H1 (cell line): ENCODE data around the gene HTR3B. TPM values are rescaled to one million over a fixed set of nuclear protein-coding genes. Genes with fewer than 3 reads are reported as not detected.

Source experiments
- CTCF ChIA-PET: fragments of 300-600 bp; sonication (Branson Sonifier 250); formaldehyde crosslinking; loops from one replicate; lab custom pipeline; 2021; ENCODE audit not compliant: partially characterized antibody; lab: Charles Lee
- POLR2A ChIA-PET: fragments of 300-600 bp; sonication (Branson Sonifier 250); formaldehyde crosslinking; loops from one replicate; lab custom pipeline; 2021; ENCODE audit warnings: inconsistent platforms; ENCODE audit not compliant: partially characterized antibody; lab: Charles Lee
- DNase-seq, 2 experiments: peaks; one replicate each; pipeline versions ENCODE4 v3.0.0 to v3.0.0-alpha.2; 2010 to 2022; ENCODE audit warnings: low spot score in 2 of 2, low read depth in 1 of 2, mixed read lengths in 1 of 2
- FAIRE-seq: peaks from 2 replicates; lab custom pipeline; 2011; peaks lifted over from hg19 to GRCh38; lab: Jason Lieb, UNC
- H2AFZ ChIP-seq: 2 replicates; pipeline ENCODE4 v1.8.1; 2012; ENCODE audit warnings: low read length, inconsistent platforms
- H2AK5ac ChIP-seq: 2 replicates; pipeline ENCODE4 v1.6.1; 2013; ENCODE audit warnings: low read depth, low read length
- H2BK120ac ChIP-seq: replicated peaks from 2 replicates; pipeline ENCODE3; 2013; ENCODE audit warnings: low read depth, low read length, inconsistent platforms
- H2BK12ac ChIP-seq: 2 replicates; pipeline ENCODE4 v1.6.1; 2013; ENCODE audit warnings: low read depth, low read length
- H2BK15ac ChIP-seq: 2 replicates; pipeline ENCODE4 v1.6.1; 2013; ENCODE audit warnings: low read length
- H2BK20ac ChIP-seq: 2 replicates; pipeline ENCODE4 v1.6.1; 2013; ENCODE audit warnings: low read length
- H2BK5ac ChIP-seq: 2 replicates; pipeline ENCODE4 v1.6.1; 2013; ENCODE audit warnings: low read depth, low read length
- H3K14ac ChIP-seq: 2 replicates; pipeline ENCODE4 v1.6.1; 2013; ENCODE audit warnings: inconsistent platforms; ENCODE audit not compliant: insufficient read length
- H3K18ac ChIP-seq: 2 replicates; pipeline ENCODE4 v1.6.1; 2013; ENCODE audit warnings: low read length; ENCODE audit errors: extremely low read depth
- H3K23ac ChIP-seq: 2 replicates; pipeline ENCODE4 v1.6.1; 2013; ENCODE audit warnings: inconsistent platforms; ENCODE audit not compliant: insufficient read length
- H3K23me2 ChIP-seq: 2 replicates; pipeline ENCODE4 v1.6.1; 2013; ENCODE audit warnings: low read depth, low read length
- H3K27ac ChIP-seq: 2 replicates; pipeline ENCODE4 v1.6.1; 2011; ENCODE audit warnings: low read depth, low read length, inconsistent platforms
- H3K27me3 ChIP-seq, 4 experiments: replicated peaks in 1 of 4; 1 replicate in 1 of 4; 2 replicates in 3 of 4; pipeline versions ENCODE4 v1.6.1 to v1.8.1; 2011 to 2013; ENCODE audit warnings: low read length in 3 of 4, mild to moderate bottlenecking in 3 of 4, inconsistent platforms in 2 of 4, mixed read lengths in 2 of 4, moderate library complexity in 1 of 4; ENCODE audit not compliant: control insufficient read depth in 3 of 4, insufficient read depth in 3 of 4; ENCODE audit errors: extremely low read depth in 1 of 4
- H3K36me3 ChIP-seq, 4 experiments: 2 replicates each; pipeline versions ENCODE4 v1.6.1 to v1.8.1; 2011 to 2013; ENCODE audit warnings: mild to moderate bottlenecking in 4 of 4, low read length in 3 of 4, moderate library complexity in 2 of 4, control low read depth in 1 of 4, inconsistent platforms in 1 of 4; ENCODE audit not compliant: insufficient read depth in 4 of 4, control insufficient read depth in 2 of 4
- H3K4ac ChIP-seq: replicated peaks from 2 replicates; pipeline ENCODE3; 2013; ENCODE audit warnings: low read length, low read depth, mixed read lengths, inconsistent platforms; ENCODE audit not compliant: insufficient read length
- H3K4me1 ChIP-seq, 4 experiments: replicated peaks in 1 of 4; 1 replicate in 1 of 4; 2 replicates in 3 of 4; pipeline versions ENCODE4 v1.6.1 to v1.8.1; 2011 to 2013; ENCODE audit warnings: low read length in 3 of 4, inconsistent platforms in 2 of 4, mixed read lengths in 1 of 4; ENCODE audit not compliant: insufficient read depth in 4 of 4, control insufficient read depth in 3 of 4
- H3K4me2 ChIP-seq, 2 experiments: 2 replicates each; pipeline versions ENCODE4 v1.6.1 to v1.8.1; 2011 to 2013; ENCODE audit warnings: low read depth in 2 of 2, low read length in 2 of 2, control low read depth in 1 of 2, inconsistent platforms in 1 of 2, mild to moderate bottlenecking in 1 of 2; ENCODE audit not compliant: insufficient read depth in 1 of 2
- H3K4me3 ChIP-seq, 4 experiments: fragments of 200-600, 300-600 bp in 1 of 4; sonication (generic), shearing (Covaris generic), sonication (Bioruptor Twin) in 1 of 4; 2 replicates each; pipeline versions ENCODE4 v1.5.1 to v1.8.1; 2011 to 2016; ENCODE audit warnings: low read length in 4 of 4, low read depth in 3 of 4, control low read depth in 2 of 4, inconsistent platforms in 2 of 4, mild to moderate bottlenecking in 2 of 4, mixed read lengths in 1 of 4, moderate library complexity in 1 of 4; ENCODE audit not compliant: insufficient read depth in 2 of 4; ENCODE audit errors: extremely low read depth in 1 of 4
- H3K56ac ChIP-seq: replicated peaks from 2 replicates; pipeline ENCODE3; 2013; ENCODE audit warnings: low read depth, mild to moderate bottlenecking, mixed read lengths, low read length, inconsistent platforms; ENCODE audit not compliant: insufficient read length
- H3K79me1 ChIP-seq: 2 replicates; pipeline ENCODE4 v1.6.1; 2013; ENCODE audit warnings: low read depth, low read length, control low read depth
- H3K79me2 ChIP-seq, 2 experiments: 2 replicates each; pipeline versions ENCODE4 v1.6.1 to v1.8.1; 2012 to 2013; ENCODE audit warnings: low read length in 2 of 2, mild to moderate bottlenecking in 2 of 2, inconsistent platforms in 1 of 2; ENCODE audit not compliant: insufficient read depth in 2 of 2, control insufficient read depth in 1 of 2
- H3K9ac ChIP-seq, 4 experiments: replicated peaks in 1 of 4; 1 replicate in 1 of 4; 2 replicates in 3 of 4; pipeline versions ENCODE4 v1.6.1 to v1.8.1; 2011 to 2013; ENCODE audit warnings: low read depth in 3 of 4, low read length in 3 of 4, control low read depth in 2 of 4, mild to moderate bottlenecking in 2 of 4, moderate library complexity in 2 of 4, inconsistent platforms in 1 of 4; ENCODE audit errors: extremely low read depth in 1 of 4
- H3K9me3 ChIP-seq, 2 experiments: 2 replicates each; pipeline versions ENCODE4 v1.6.1 to v1.8.1; 2012 to 2013; ENCODE audit warnings: mild to moderate bottlenecking in 2 of 2, moderate library complexity in 2 of 2, control low read depth in 1 of 2, inconsistent platforms in 1 of 2, low read depth in 1 of 2, low read length in 1 of 2, mixed read lengths in 1 of 2; ENCODE audit not compliant: insufficient read depth in 2 of 2
- H4K20me1 ChIP-seq, 2 experiments: replicated peaks in 1 of 2; 2 replicates each; pipeline versions ENCODE3 to v1.8.1; 2011 to 2013; ENCODE audit warnings: inconsistent platforms in 2 of 2, low read length in 2 of 2, mild to moderate bottlenecking in 1 of 2; ENCODE audit not compliant: insufficient read depth in 2 of 2, control insufficient read depth in 1 of 2
- H4K5ac ChIP-seq: 2 replicates; pipeline ENCODE4 v1.6.1; 2013; ENCODE audit warnings: low read length, low read depth, mixed read lengths, inconsistent platforms; ENCODE audit not compliant: insufficient read length
- H4K8ac ChIP-seq: 2 replicates; pipeline ENCODE4 v1.8.0; 2013; ENCODE audit warnings: mild to moderate bottlenecking, moderate library complexity, low read length, inconsistent platforms; ENCODE audit not compliant: insufficient read depth; ENCODE audit errors: extremely low read depth
- H4K91ac ChIP-seq: replicated peaks from 2 replicates; pipeline ENCODE3; 2013; ENCODE audit warnings: low read length, mixed read lengths, inconsistent platforms; ENCODE audit not compliant: insufficient read length
- ASH2L ChIP-seq: fragments of 200-600, 300-600 bp; sonication (generic); IDR thresholded peaks from one replicate; pipeline ENCODE4 v1.7.1; 2017; ENCODE audit warnings: low read length
- CHD2 ChIP-seq: IDR thresholded peaks from 2 replicates; pipeline ENCODE4 v1.6.1; 2012; ENCODE audit warnings: low read length, improper control_type of control experiment
- GTF2F1 ChIP-seq: IDR thresholded peaks from 2 replicates; pipeline ENCODE4 v1.6.1; 2012; ENCODE audit warnings: low read depth, low read length, improper control_type of control experiment, borderline replicate concordance
- MAFK ChIP-seq: IDR thresholded peaks from 2 replicates; pipeline ENCODE4 v1.6.1; 2012; ENCODE audit warnings: low read depth, mild to moderate bottlenecking, improper control_type of control experiment, low read length
- POLR2A ChIP-seq, 2 experiments: IDR thresholded peaks; 1 replicate in 1 of 2; 2 replicates in 1 of 2; pipeline ENCODE4 v1.6.1; 2011; ENCODE audit warnings: low read depth in 2 of 2, low read length in 2 of 2, mild to moderate bottlenecking in 2 of 2; ENCODE audit errors: control extremely low read depth in 1 of 2
- RXRA ChIP-seq: IDR thresholded peaks from 2 replicates; pipeline ENCODE4 v1.6.1; 2011; ENCODE audit warnings: low read depth, mild to moderate bottlenecking, low read length, moderate library complexity; ENCODE audit not compliant: insufficient read depth
- SIRT6 ChIP-seq: IDR thresholded peaks from one replicate; pipeline ENCODE4 v1.7.1; 2012; ENCODE audit warnings: low read length, inconsistent platforms
- SUZ12 ChIP-seq: fragments of 200-600 bp; sonication (generic); IDR thresholded peaks from 2 replicates; pipeline ENCODE4 v1.6.1; 2012; ENCODE audit warnings: mild to moderate bottlenecking, inconsistent platforms, low read length, moderate library complexity, mixed read lengths
- WGBS, 2 experiments: shearing (Covaris generic) in 1 of 2; methylation state at CpG; one replicate each; pipeline versions ENCODE4 v1.1.6 to v1.1.7; 2013 to 2015; ENCODE audit warnings: low lambda C conversion rate in 2 of 2, mixed read lengths in 2 of 2, inconsistent platforms in 1 of 2, low coverage in 1 of 2, missing lambda C conversion rate in 1 of 2; ENCODE audit not compliant: insufficient replicate concordance in 2 of 2, insufficient coverage in 1 of 2, insufficient read length in 1 of 2; ENCODE audit errors: extremely low coverage in 1 of 2, missing lambda C conversion rate in 1 of 2; 5-methylcytosine and 5-hydroxymethylcytosine counted together
- polyA plus RNA-seq, 7 experiments: library from polyadenylated mRNA; depleted of rRNA in 3 of 7; stranded (reverse) in 5 of 7; unstranded in 2 of 7; fragments of >200 nt in 5 of 7; fragments of 200-250 nt in 2 of 7; gene quantifications; 1 replicate in 5 of 7; 2 replicates in 1 of 7; 4 replicates in 1 of 7; pipeline versions ENCODE4 v1.2.1 to v1.2.3, GENCODE V29; 2011 to 2013; ENCODE audit warnings: missing spikeins in 2 of 7, mixed read lengths in 2 of 7
- total RNA-seq: library from RNA; stranded (reverse); fragmentation: NEBNext Ultra II Directional; extraction: Animal tissue kit (Norgen Biotek cat#: 25700); gene quantifications from 2 replicates; pipeline ENCODE4 v1.2.1, GENCODE V29; 2021
- TF ChIP-seq, protein P1 (sequence below), 3 experiments: IDR thresholded peaks; 1 replicate in 2 of 3; 2 replicates in 1 of 3; pipeline versions ENCODE4 v1.5.1 to v1.6.1; 2011; ENCODE audit warnings: low read length in 3 of 3, mild to moderate bottlenecking in 3 of 3, inconsistent platforms in 2 of 3, low read depth in 1 of 3, moderate library complexity in 1 of 3; ENCODE audit not compliant: insufficient read depth in 1 of 3; ENCODE audit errors: control extremely low read depth in 1 of 3
- TF ChIP-seq, protein P2 (sequence below): IDR thresholded peaks from 2 replicates; pipeline ENCODE4 v1.6.1; 2012; ENCODE audit warnings: inconsistent platforms

HTR3B gene
- total and polyA plus RNA-seq, 2 of the 8 experiments (the other 6 are each of a cell fraction or from before 2014, with no cell fraction given) = not detected

DNA sequence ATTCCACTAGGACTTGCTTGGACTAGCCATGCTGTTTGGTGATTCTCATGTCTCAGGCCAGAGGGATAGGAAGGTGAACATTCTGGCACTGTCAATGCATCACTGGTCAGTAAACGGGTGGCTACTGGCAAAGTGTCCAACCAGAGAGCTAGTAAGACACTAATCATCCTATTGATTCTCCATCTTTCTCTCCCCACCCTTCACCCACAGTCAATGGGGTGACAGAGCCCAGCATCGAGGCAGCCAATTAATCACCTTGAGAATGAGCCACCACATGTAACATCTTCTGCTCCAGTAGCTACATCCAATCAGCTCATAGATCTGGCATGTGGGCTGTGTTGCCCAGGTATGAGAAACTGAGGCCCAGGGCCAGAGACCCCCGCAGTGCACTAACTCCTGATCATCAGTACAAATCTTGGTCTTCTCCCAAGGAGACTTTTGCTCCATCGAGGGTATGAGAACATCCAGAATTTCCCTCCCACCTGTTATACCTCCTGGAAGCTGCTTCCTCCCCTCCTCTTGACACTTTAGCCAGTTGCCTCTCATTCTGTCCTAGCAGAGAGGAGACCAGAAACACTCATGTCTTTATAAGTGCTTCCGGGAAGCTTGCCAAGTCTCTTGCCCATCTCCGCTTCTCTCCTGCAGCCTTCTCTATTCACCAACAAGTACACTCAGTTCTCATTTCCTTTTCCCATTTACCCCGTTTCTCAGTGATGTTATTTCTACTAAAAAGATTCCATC lies 87.3 kb downstream of the HTR3B start:
- no peaks in the 10 kb centered on the region for H3K9me3 ChIP-seq
- no peaks in the 10 kb centered on the region for H3K36me3 ChIP-seq
- H3K27me3 ChIP-seq = no peaks in the 10 kb centered on the region
- no peak overlapping the region for H3K14ac ChIP-seq
- H3K79me1 ChIP-seq = no peaks in the 10 kb centered on the region
- no peak overlapping the region for H2BK5ac ChIP-seq
- ChIA-PET CTCF (interaction anchor here (0.8 to 16.8 kb wide), 28 partner anchors 10 to 276 kb away, joined by 3 to 280 read pairs (median 4); partner anchors contain the start of genes HTR3A and HTR3B), POLR2A (interaction anchor here (0.7 to 1.8 kb wide), 4 partner anchors 14 to 269 kb away, joined by 3 to 8 read pairs (median 3); partner anchors contain the start of gene USP28)
- no peak overlapping the region for H3K4me3 ChIP-seq
- DNase-seq (no peak), FAIRE-seq (no peak)
- H3K4ac ChIP-seq = no peak overlapping the region
- no peak overlapping the region for H2BK15ac ChIP-seq
- no peak overlapping the region for H2BK20ac ChIP-seq
- H4K91ac ChIP-seq = no peak overlapping the region
- peaks cover 3 to 8% (median 4%) of the 10 kb centered on the region in 4 experiments; a peak in 6 of 7 replicates for H3K4me1 ChIP-seq
- WGBS, 2 experiments = 87% methylated on average over 7 of the region's 7 CpGs; no CpG with 5 or more reads in 1 of the 2 experiments
- H3K79me2 ChIP-seq = no peaks in the 10 kb centered on the region
- H3K4me2 ChIP-seq = no peak overlapping the region
- H2AFZ ChIP-seq = no peak overlapping the region
- no peak overlapping the region for H3K18ac ChIP-seq
- no peak overlapping the region for H3K56ac ChIP-seq
- H2BK12ac ChIP-seq = no peak overlapping the region
- no peak overlapping the region for H4K8ac ChIP-seq
- no peak overlapping the region for H3K9ac ChIP-seq
- H3K23me2 ChIP-seq = no peaks in the 10 kb centered on the region
- H2BK120ac ChIP-seq = no peak overlapping the region
- H3K27ac ChIP-seq = no peak overlapping the region
- no peak overlapping the region for H3K23ac ChIP-seq
- peaks cover 0 to 6% of the 10 kb centered on the region in 2 experiments for H4K20me1 ChIP-seq
- no peak overlapping the region for H4K5ac ChIP-seq
- no peak overlapping the region for H2AK5ac ChIP-seq
- TF ChIP-seq, protein P1, sequence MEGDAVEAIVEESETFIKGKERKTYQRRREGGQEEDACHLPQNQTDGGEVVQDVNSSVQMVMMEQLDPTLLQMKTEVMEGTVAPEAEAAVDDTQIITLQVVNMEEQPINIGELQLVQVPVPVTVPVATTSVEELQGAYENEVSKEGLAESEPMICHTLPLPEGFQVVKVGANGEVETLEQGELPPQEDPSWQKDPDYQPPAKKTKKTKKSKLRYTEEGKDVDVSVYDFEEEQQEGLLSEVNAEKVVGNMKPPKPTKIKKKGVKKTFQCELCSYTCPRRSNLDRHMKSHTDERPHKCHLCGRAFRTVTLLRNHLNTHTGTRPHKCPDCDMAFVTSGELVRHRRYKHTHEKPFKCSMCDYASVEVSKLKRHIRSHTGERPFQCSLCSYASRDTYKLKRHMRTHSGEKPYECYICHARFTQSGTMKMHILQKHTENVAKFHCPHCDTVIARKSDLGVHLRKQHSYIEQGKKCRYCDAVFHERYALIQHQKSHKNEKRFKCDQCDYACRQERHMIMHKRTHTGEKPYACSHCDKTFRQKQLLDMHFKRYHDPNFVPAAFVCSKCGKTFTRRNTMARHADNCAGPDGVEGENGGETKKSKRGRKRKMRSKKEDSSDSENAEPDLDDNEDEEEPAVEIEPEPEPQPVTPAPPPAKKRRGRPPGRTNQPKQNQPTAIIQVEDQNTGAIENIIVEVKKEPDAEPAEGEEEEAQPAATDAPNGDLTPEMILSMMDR (IDR thresholded peaks at IDR 0.05; ENCODE audit: control extremely low read depth in 1 of 3, insufficient read depth in 1 of 3, low read depth in 1 of 3, low read length in 3 of 3) = no peak
- TF ChIP-seq ASH2L (no peak), GTF2F1 (no peak), POLR2A (IDR thresholded peaks at IDR 0.05; ENCODE audit: control extremely low read depth in 1 of 2, low read depth in 2 of 2, low read length in 2 of 2) (no peak), SIRT6 (no peak), SUZ12 (no peak), CHD2 (no peak), MAFK (no peak), RXRA (no peak)
- TF ChIP-seq, protein P2, sequence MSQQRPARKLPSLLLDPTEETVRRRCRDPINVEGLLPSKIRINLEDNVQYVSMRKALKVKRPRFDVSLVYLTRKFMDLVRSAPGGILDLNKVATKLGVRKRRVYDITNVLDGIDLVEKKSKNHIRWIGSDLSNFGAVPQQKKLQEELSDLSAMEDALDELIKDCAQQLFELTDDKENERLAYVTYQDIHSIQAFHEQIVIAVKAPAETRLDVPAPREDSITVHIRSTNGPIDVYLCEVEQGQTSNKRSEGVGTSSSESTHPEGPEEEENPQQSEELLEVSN = no peak
